HEK293 (cell line): ENCODE results near the gene FUT6.
"Not testable (repeated sequence)": the region's sequence is repeated elsewhere in the genome, so short reads cannot be mapped to it uniquely, and the experiment has no call there.

Experiments
- ZNF624 ChIP-seq: fragments of 450-650 bp; formaldehyde crosslinking; IDR thresholded peaks from 2 replicates; pipeline ENCODE4 v1.5.1; 2017; ENCODE audit warnings: missing biosample characterization, missing genetic modification characterization
- TF ChIP-seq, protein P1 (sequence below): fragments of 450-650 bp; formaldehyde crosslinking; IDR thresholded peaks from 2 replicates; pipeline ENCODE4 v1.5.1; 2016; ENCODE audit warnings: missing biosample characterization, missing genetic modification characterization

DNA sequence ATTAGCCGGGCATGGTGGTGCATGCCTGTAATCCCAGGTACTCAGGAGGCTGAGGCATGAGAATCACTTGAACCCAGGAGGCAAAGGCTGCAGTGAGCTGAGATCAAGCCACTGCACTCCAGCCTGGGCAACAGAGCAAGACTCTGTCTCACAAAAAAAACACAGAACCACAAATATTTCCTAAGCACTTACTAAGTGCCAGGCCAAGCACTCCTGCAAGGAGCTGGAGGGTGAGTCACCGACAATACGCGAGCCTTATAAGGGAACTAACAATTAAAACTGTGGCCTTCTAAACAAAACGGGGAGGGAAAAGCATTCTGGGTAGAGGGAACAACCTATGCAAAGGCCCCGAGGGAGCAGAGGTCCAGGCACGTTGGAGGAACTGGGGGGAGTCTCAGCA is 35.0 kb upstream of the FUT6 start:
- TF ChIP-seq ZNF624 (tag by site-specific recombination) = not testable (repeated sequence)
- TF ChIP-seq, protein P1, sequence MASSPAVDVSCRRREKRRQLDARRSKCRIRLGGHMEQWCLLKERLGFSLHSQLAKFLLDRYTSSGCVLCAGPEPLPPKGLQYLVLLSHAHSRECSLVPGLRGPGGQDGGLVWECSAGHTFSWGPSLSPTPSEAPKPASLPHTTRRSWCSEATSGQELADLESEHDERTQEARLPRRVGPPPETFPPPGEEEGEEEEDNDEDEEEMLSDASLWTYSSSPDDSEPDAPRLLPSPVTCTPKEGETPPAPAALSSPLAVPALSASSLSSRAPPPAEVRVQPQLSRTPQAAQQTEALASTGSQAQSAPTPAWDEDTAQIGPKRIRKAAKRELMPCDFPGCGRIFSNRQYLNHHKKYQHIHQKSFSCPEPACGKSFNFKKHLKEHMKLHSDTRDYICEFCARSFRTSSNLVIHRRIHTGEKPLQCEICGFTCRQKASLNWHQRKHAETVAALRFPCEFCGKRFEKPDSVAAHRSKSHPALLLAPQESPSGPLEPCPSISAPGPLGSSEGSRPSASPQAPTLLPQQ (tag by site-specific recombination) = not testable (repeated sequence)
